GM19324 (cell line): ENCODE data around the gene ZCCHC17.

Experiments
- ATAC-seq: cut with Tn5 transposase; IDR thresholded peaks from one replicate; pipeline ENCODE4 v1.9.1; 2021; ENCODE audit warnings: mild to moderate bottlenecking, moderate library complexity; ENCODE audit not compliant: unreplicated experiment, low FRiP score

Gene ZCCHC17

GRCh38 chr1:31302709-31303441 is 6.0 kb downstream of the ZCCHC17 start:
- no peak for ATAC-seq

GRCh38 chr1:31306278-31306677 is 9.4 kb downstream of the ZCCHC17 start:
- ATAC-seq, result no peak

GRCh38 chr1:31308036-31308435 is 11.2 kb downstream of the ZCCHC17 start:
- ATAC-seq, result no peak

GRCh38 chr1:31310198-31310597 is 13.4 kb downstream of the ZCCHC17 start:
- ATAC-seq, result no peak

GRCh38 chr1:31315902-31316301 is 19.1 kb downstream of the ZCCHC17 start:
- ATAC-seq, result no peak

GRCh38 chr1:31318146-31318545 is 21.3 kb downstream of the ZCCHC17 start:
- no peak for ATAC-seq

GRCh38 chr1:31324093-31324492 is 27.3 kb downstream of the ZCCHC17 start:
- no peak for ATAC-seq

GRCh38 chr1:31324992-31325391 is 28.2 kb downstream of the ZCCHC17 start:
- no peak for ATAC-seq

- ATAC-seq, result no peak
Measured at GRCh38 chr1:31326461-31326860, 29.6 kb downstream of the ZCCHC17 start.

GRCh38 chr1:31327381-31327780 is 30.5 kb downstream of the ZCCHC17 start:
- ATAC-seq, result no peak

GRCh38 chr1:31335007-31335406 is 38.2 kb downstream of the ZCCHC17 start:
- ATAC-seq, result no peak

- ATAC-seq, result no peak
Measured at GRCh38 chr1:31336687-31337467, 40.0 kb downstream of the ZCCHC17 start.

- no peak for ATAC-seq
Measured at GRCh38 chr1:31344503-31344902, 47.7 kb downstream of the ZCCHC17 start.

- no peak for ATAC-seq
Measured at GRCh38 chr1:31345635-31346034, 48.8 kb downstream of the ZCCHC17 start.

GRCh38 chr1:31346785-31347184 is 50.0 kb downstream of the ZCCHC17 start:
- no peak for ATAC-seq

- ATAC-seq, result no peak
Measured at GRCh38 chr1:31348449-31348848, 51.6 kb downstream of the ZCCHC17 start.

GRCh38 chr1:31354283-31354682 is 57.5 kb downstream of the ZCCHC17 start:
- ATAC-seq, result no peak

GRCh38 chr1:31356427-31356826 is 59.6 kb downstream of the ZCCHC17 start:
- no peak for ATAC-seq

- ATAC-seq, result no peak
Measured at GRCh38 chr1:31361607-31362006, 64.8 kb downstream of the ZCCHC17 start.

- no peak for ATAC-seq
Measured at GRCh38 chr1:31362032-31362431, 65.2 kb downstream of the ZCCHC17 start.

GRCh38 chr1:31364561-31365250 is 67.9 kb downstream of the ZCCHC17 start:
- ATAC-seq, result no peak
